ENCODE results near the gene RANBP3. TPM values are rescaled to one million over a fixed set of nuclear protein-coding genes. Genes with fewer than 3 reads are reported as not detected.

Gene RANBP3
- total and polyA plus RNA-seq, 12 donors, result 55.0 to 179 (median 81.1) TPM

DNA sequence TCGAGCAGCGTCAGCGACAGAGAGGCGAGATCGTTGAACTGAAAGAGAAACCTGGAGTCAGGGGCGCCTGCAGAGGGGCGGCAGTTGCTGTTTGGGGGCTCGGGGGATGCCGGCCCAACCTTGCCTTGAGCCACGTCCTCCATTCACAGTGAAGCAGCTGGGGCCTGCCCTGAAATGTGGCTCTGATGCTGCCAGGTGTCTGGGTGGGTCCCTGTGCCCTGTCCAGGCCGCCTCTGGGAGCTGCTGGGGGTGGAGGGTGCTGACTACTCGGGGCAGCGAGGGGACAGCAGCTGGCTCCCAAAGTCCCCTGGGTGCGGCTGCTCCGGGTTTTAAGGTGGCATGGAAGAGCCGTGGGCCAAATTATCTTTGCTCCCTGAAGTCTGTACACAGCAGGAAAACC, 17.7 kb upstream of the RANBP3 start:
- no peak overlapping the region for H3K27ac ChIP-seq
- H3K27me3 ChIP-seq, result no peaks in the 10 kb centered on the region
- 90 to 100% (median 98%) methylated on average over 5 to 16 of the region's 16 CpGs for WGBS, 4 donors
- TF ChIP-seq, protein P1, sequence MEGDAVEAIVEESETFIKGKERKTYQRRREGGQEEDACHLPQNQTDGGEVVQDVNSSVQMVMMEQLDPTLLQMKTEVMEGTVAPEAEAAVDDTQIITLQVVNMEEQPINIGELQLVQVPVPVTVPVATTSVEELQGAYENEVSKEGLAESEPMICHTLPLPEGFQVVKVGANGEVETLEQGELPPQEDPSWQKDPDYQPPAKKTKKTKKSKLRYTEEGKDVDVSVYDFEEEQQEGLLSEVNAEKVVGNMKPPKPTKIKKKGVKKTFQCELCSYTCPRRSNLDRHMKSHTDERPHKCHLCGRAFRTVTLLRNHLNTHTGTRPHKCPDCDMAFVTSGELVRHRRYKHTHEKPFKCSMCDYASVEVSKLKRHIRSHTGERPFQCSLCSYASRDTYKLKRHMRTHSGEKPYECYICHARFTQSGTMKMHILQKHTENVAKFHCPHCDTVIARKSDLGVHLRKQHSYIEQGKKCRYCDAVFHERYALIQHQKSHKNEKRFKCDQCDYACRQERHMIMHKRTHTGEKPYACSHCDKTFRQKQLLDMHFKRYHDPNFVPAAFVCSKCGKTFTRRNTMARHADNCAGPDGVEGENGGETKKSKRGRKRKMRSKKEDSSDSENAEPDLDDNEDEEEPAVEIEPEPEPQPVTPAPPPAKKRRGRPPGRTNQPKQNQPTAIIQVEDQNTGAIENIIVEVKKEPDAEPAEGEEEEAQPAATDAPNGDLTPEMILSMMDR (IDR thresholded peaks at IDR 0.05), result no peak
- no peak for TF ChIP-seq POLR2A (IDR thresholded peaks at IDR 0.05)
- intact Hi-C loops (cut with DNase I), result no loop called here
- no peak overlapping the region for H3K4me3 ChIP-seq
- peaks cover 0 to 10% of the 10 kb centered on the region in 2 donors for H3K4me1 ChIP-seq (replicated peaks in 1 of 2)
- no peaks in the 10 kb centered on the region for H3K9me3 ChIP-seq (replicated peaks in 1 of 3)
- no peak for DNase-seq
- H3K36me3 ChIP-seq (replicated peaks in 1 of 2), result no peaks in the 10 kb centered on the region

DNA sequence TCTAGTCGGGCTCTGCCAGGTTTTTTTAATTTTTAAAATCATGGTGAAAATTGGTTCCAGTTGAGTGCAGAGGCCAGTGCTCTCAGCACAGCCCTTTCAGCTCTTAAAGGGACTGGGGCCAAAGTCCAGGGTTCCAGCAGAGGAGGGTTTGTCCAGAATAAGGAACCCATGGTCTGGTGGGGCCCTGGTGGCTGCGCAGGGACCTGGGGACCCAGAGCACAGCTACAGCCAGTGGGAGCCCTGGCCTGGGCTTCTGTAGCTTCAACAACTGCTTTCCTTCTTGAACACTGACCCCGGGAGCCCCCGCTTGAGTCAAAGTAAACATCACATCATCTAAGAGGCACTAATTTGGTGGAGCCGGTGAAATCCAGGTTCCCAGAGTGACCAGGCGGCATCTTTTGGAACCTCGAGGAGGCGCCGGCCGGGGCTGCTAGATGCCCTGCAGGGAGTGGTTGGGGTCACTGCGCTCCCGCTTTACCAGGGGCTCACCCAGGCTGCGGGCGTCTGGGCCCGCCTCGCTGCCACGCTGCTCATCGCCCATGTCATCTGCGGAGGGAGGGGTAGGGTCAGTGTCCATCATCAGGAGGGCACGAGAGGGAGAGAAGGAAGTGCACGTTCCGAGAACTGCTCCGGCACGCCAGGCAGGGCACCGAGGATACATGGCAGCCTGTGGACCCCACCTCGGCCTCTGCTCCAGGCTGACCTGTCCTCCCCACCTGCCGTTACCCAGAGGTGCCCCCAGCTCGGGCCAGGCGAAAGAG, 16.6 kb upstream of the RANBP3 start:
- intact Hi-C loops (cut with DNase I), result no loop called here
- 93 to 96% (median 94%) methylated on average over 16 to 29 of the region's 29 CpGs for WGBS, 4 donors
- H3K4me1 ChIP-seq (replicated peaks in 1 of 2), result peaks cover 0 to 10% of the 10 kb centered on the region in 2 donors
- H3K27me3 ChIP-seq, result no peaks in the 10 kb centered on the region
- DNase-seq, result no peak
- no peak for TF ChIP-seq POLR2A (IDR thresholded peaks at IDR 0.05)
- H3K9me3 ChIP-seq (replicated peaks in 1 of 3), result no peaks in the 10 kb centered on the region
- no peak overlapping the region for H3K27ac ChIP-seq
- no peak overlapping the region for H3K4me3 ChIP-seq
- H3K36me3 ChIP-seq (replicated peaks in 1 of 2), result no peaks in the 10 kb centered on the region

DNA sequence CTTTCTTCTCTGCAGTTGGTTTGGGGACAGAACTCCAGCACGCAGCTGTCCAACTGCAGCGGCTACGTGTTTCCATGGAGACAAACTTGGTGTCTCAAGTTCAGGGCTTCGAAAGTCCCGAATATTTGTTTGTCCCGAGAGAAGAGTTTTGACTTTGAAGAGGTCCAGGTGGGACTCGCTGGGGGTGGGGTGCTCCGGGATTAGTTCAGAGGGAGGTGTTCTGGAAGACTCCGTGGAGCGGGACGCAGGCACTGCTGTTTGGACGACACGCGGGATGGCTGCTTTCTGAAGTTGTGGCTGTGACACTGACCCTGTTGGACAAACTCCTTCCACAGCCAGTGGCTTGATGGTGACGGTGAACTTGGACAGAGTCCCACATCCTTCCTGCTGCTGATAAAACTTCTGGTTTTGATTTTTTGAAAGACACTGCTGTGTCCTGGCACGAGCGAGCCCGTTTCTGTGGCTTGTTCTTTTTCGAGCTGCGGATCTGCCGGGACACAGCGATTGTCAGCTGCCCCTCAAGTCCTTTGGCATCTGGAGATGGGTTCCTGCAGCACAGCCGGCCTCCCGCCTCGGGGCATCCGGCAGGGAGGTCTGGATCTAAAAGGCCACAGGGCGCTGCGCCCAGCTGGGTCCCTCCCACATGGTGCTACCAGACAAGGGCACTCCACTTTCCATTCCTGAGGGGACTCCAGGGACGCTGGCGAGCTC, 15.9 kb upstream of the RANBP3 start:
- intact Hi-C loops (cut with DNase I), result no loop called here
- Histone ChIP-seq H3K27me3 (no peaks in the 10 kb centered on the region), H3K9me3 (replicated peaks in 1 of 3) (no peaks in the 10 kb centered on the region), H3K36me3 (replicated peaks in 1 of 2) (no peaks in the 10 kb centered on the region), H3K4me1 (replicated peaks in 1 of 2) (peaks cover 0 to 10% of the 10 kb centered on the region in 2 donors), H3K4me3 (no peak overlapping the region), H3K27ac (peak overlapping the region in 1 of 5 donors; percentile 22)
- no peak for TF ChIP-seq POLR2A (IDR thresholded peaks at IDR 0.05)
- TF ChIP-seq, protein P1 (IDR thresholded peaks at IDR 0.05), result no peak
- peak in 6 of 7 donors; percentile 44 to 82 (median 72) for DNase-seq
- WGBS, 4 donors, result 42 to 54% (median 46%) methylated on average over 21 to 30 of the region's 30 CpGs

DNA sequence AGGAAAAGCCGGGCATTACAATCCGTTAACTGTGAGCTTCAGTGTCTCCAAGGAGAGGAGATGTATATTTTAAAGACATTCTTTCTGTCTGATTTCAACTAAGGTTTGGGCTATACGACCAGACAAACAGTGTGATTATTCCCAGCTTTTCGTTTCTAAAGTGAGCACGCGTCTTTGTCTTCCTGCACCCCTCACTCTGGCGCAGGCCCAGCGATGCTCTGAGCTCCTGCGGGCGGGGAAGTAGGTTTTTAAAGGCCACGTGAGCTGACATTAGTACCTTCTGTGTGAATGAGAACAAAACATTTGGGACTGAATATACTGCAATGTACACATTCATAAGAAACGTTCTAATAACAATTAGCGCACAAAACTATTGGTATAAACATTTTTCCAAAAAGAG, 15.3 kb upstream of the RANBP3 start:
- Histone ChIP-seq H3K9me3 (replicated peaks in 1 of 3) (no peaks in the 10 kb centered on the region), H3K36me3 (replicated peaks in 1 of 2) (no peaks in the 10 kb centered on the region), H3K4me3 (no peak overlapping the region), H3K27me3 (no peaks in the 10 kb centered on the region), H3K27ac (no peak overlapping the region), H3K4me1 (replicated peaks in 1 of 2) (peaks cover 0 to 10% of the 10 kb centered on the region in 2 donors)
- TF ChIP-seq, protein P1 (IDR thresholded peaks at IDR 0.05), result no peak
- no peak for TF ChIP-seq POLR2A (IDR thresholded peaks at IDR 0.05)
- intact Hi-C loops (cut with DNase I), result no loop called here
- WGBS, 4 donors, result 81 to 86% (median 83%) methylated on average over 13 of the region's 13 CpGs
- no peak for DNase-seq

Data from adrenal gland (tissue), 12 donors.